Cardiac muscle cell (in vitro differentiated cells and primary cell): ENCODE measurements around the gene TMTC2. TPM values are rescaled to one million over a fixed set of nuclear protein-coding genes. Genes with fewer than 3 reads are reported as not detected.

ENCODE experiments used
- DNase-seq, 2 donors: peaks; one replicate each; pipeline versions ENCODE4 v3.0.0 to v3.0.0-alpha.2; 2010 to 2017; ENCODE audit warnings: low read depth in 1 of 2, low spot score in 1 of 2
- H3K27ac ChIP-seq: fragments of 200-600 bp; sonication (generic); 2 replicates; pipeline ENCODE4 v1.5.1; 2016
- H3K27me3 ChIP-seq: fragments of 200-600 bp; sonication (generic); 2 replicates; pipeline ENCODE4 v1.6.0; 2016; ENCODE audit warnings: control low read depth
- H3K36me3 ChIP-seq: fragments of 200-600 bp; sonication (generic); 2 replicates; pipeline ENCODE4 v1.5.1; 2016; ENCODE audit warnings: control low read depth
- H3K4me1 ChIP-seq: fragments of 200-600 bp; sonication (generic); 2 replicates; pipeline ENCODE4 v1.8.1; 2017; ENCODE audit warnings: low read depth, mild to moderate bottlenecking, mixed run types
- H3K4me3 ChIP-seq: fragments of 200-600 bp; sonication (generic); 2 replicates; pipeline ENCODE4 v1.5.1; 2016; ENCODE audit warnings: mild to moderate bottlenecking
- H3K9me3 ChIP-seq: fragments of 200-600 bp; sonication (generic); 2 replicates; pipeline ENCODE4 v1.5.1; 2017; ENCODE audit warnings: low read depth, mild to moderate bottlenecking, control low read depth
- CTCF ChIP-seq: IDR thresholded peaks from 2 replicates; pipeline ENCODE4 v1.5.1; 2012; ENCODE audit warnings: low read depth, mild to moderate bottlenecking, low read length
- polyA plus RNA-seq: library from polyadenylated mRNA; unstranded; fragments of >200 nt; fragmentation: Nextera tagmentation; extraction: Ambion mirVana; gene quantifications from 2 replicates; pipeline ENCODE4 v1.2.1, GENCODE V29; 2016
- total RNA-seq: library from RNA; depleted of rRNA; stranded (reverse); fragments of >200 nt; gene quantifications from 2 replicates; pipeline ENCODE4 v1.2.3, GENCODE V29; 2016

TMTC2 gene
- total and polyA plus RNA-seq, 2 experiments from 2014 or later: 0.89 to 10.8 TPM

- Histone ChIP-seq H3K36me3 (no peaks in the 10 kb centered on the region), H3K4me3 (no peak overlapping the region), H3K27ac (no peak overlapping the region), H3K4me1 (no peaks in the 10 kb centered on the region), H3K27me3 (no peaks in the 10 kb centered on the region), H3K9me3 (no peaks in the 10 kb centered on the region)
- TF ChIP-seq CTCF: no peak
- no peak for DNase-seq
Observed at GRCh38 chr12:82954572-82954971, 267.9 kb downstream of the TMTC2 start.

- Histone ChIP-seq H3K4me1 (no peaks in the 10 kb centered on the region), H3K27ac (no peak overlapping the region), H3K9me3 (no peaks in the 10 kb centered on the region), H3K36me3 (no peaks in the 10 kb centered on the region), H3K27me3 (no peaks in the 10 kb centered on the region), H3K4me3 (no peak overlapping the region)
- no peak for DNase-seq
- no peak for TF ChIP-seq CTCF
Observed at GRCh38 chr12:82955043-82955442, 268.3 kb downstream of the TMTC2 start.

- no peak for TF ChIP-seq CTCF
- no peak for DNase-seq
- no peaks in the 10 kb centered on the region for H3K9me3 ChIP-seq
- H3K36me3 ChIP-seq: no peaks in the 10 kb centered on the region
- no peaks in the 10 kb centered on the region for H3K27me3 ChIP-seq
- H3K4me1 ChIP-seq: peaks cover 9% of the 10 kb centered on the region
- no peak overlapping the region for H3K27ac ChIP-seq
- H3K4me3 ChIP-seq: no peak overlapping the region
Observed at GRCh38 chr12:82958966-82959365, 272.3 kb downstream of the TMTC2 start.

GRCh38 chr12:82959821-82960220 is 273.1 kb downstream of the TMTC2 start:
- H3K36me3 ChIP-seq: no peaks in the 10 kb centered on the region

GRCh38 chr12:82961835-82962234 is 275.1 kb downstream of the TMTC2 start:
- no peak for DNase-seq
- H3K9me3 ChIP-seq: no peaks in the 10 kb centered on the region
- H3K27me3 ChIP-seq: no peaks in the 10 kb centered on the region
- H3K4me3 ChIP-seq: no peak overlapping the region
- TF ChIP-seq CTCF: no peak
- H3K27ac ChIP-seq: no peak overlapping the region
- peaks cover 11% of the 10 kb centered on the region for H3K4me1 ChIP-seq
- no peaks in the 10 kb centered on the region for H3K36me3 ChIP-seq

More at GRCh38 chr12:82959821-82960220, 273.1 kb downstream of the TMTC2 start:
- TF ChIP-seq CTCF: no peak
- DNase-seq: no peak
- Histone ChIP-seq H3K27me3 (no peaks in the 10 kb centered on the region), H3K4me1 (peaks cover 11% of the 10 kb centered on the region), H3K4me3 (no peak overlapping the region), H3K9me3 (no peaks in the 10 kb centered on the region), H3K27ac (no peak overlapping the region)

- DNase-seq: peak in 1 of 2 donors; percentile 1
- no peak overlapping the region for H3K27ac ChIP-seq
- peaks cover 11% of the 10 kb centered on the region for H3K4me1 ChIP-seq
- no peaks in the 10 kb centered on the region for H3K36me3 ChIP-seq
- no peaks in the 10 kb centered on the region for H3K9me3 ChIP-seq
- TF ChIP-seq CTCF: no peak
- H3K4me3 ChIP-seq: no peak overlapping the region
- no peaks in the 10 kb centered on the region for H3K27me3 ChIP-seq
Observed at GRCh38 chr12:82963956-82964355, 277.2 kb downstream of the TMTC2 start.
